ENCODE results near the gene FAM114A1.

Gene FAM114A1

DNA sequence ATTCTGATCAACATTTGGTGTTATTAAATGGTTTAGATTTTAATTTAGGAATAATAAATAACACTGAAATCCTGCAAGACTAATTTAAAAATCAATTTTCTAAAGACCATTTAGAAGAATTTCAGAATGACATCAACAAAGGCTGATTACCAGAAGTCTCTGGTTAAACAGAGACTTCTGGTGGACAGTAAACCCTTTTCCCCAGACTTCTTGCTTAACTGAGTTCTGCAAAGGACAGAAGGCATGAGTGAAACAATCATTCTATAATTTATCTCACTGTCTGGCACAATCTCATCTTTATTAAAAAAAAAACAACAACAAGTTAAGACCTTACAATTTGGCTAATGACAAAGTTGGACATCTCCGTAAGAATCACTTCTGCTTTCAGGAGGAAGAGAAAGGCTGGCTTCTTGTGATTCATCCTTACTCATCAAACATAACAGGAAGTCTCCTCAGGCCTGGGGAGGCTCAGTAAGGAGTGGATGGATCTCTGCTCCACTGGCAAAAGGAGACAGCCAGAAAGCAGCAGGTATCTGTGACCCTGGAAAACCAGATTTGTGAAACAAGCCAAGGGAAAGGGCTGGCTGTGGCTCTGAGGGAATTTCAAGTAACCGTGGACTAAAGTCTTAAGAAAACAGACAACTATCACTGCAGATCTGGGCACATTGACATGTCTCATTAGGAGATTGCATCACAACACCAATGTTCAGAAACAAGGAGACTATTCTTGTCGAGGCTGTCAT lies 10.1 kb upstream of the FAM114A1 start:
- H3K4me3 ChIP-seq (ENCODE audit: low read depth, low read length), result no peak overlapping the region
- peak; percentile 66 for DNase-seq (ENCODE audit: low read depth)
- TF ChIP-seq, protein P1, sequence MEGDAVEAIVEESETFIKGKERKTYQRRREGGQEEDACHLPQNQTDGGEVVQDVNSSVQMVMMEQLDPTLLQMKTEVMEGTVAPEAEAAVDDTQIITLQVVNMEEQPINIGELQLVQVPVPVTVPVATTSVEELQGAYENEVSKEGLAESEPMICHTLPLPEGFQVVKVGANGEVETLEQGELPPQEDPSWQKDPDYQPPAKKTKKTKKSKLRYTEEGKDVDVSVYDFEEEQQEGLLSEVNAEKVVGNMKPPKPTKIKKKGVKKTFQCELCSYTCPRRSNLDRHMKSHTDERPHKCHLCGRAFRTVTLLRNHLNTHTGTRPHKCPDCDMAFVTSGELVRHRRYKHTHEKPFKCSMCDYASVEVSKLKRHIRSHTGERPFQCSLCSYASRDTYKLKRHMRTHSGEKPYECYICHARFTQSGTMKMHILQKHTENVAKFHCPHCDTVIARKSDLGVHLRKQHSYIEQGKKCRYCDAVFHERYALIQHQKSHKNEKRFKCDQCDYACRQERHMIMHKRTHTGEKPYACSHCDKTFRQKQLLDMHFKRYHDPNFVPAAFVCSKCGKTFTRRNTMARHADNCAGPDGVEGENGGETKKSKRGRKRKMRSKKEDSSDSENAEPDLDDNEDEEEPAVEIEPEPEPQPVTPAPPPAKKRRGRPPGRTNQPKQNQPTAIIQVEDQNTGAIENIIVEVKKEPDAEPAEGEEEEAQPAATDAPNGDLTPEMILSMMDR (IDR thresholded peaks at IDR 0.05; ENCODE audit: low read depth, low read length, missing control alignments), result no peak

- TF ChIP-seq, protein P1 (IDR thresholded peaks at IDR 0.05; ENCODE audit: low read depth, low read length, missing control alignments), result no peak
- DNase-seq (ENCODE audit: low read depth), result no peak
- no peak overlapping the region for H3K4me3 ChIP-seq (ENCODE audit: low read depth, low read length)
Observed at GRCh38 chr4:38858097-38858420, 9.5 kb upstream of the FAM114A1 start.

DNA sequence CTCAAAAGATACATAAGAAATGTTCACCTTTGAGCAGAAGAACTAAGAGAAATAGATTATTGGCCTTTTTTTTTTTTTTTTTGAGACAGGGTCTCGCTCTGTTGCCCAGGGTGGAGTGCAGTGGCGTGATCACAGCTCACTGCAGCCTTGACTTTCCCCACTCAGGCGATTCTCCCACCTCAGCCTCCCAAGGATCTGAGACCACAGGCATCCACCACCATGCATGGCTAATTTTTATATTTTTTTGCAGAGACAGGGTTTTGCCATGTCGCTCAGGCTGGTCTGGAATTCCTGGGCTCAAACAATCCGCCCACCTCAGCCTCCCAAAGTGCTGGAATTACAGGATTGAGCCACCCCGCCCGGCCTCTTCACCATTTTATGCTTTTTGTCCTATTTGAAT lies 8.1 kb upstream of the FAM114A1 start:
- no peak overlapping the region for H3K4me3 ChIP-seq (ENCODE audit: low read depth, low read length)
- TF ChIP-seq, protein P1 (IDR thresholded peaks at IDR 0.05; ENCODE audit: low read depth, low read length, missing control alignments), result no peak
- no peak for DNase-seq (ENCODE audit: low read depth)

DNA sequence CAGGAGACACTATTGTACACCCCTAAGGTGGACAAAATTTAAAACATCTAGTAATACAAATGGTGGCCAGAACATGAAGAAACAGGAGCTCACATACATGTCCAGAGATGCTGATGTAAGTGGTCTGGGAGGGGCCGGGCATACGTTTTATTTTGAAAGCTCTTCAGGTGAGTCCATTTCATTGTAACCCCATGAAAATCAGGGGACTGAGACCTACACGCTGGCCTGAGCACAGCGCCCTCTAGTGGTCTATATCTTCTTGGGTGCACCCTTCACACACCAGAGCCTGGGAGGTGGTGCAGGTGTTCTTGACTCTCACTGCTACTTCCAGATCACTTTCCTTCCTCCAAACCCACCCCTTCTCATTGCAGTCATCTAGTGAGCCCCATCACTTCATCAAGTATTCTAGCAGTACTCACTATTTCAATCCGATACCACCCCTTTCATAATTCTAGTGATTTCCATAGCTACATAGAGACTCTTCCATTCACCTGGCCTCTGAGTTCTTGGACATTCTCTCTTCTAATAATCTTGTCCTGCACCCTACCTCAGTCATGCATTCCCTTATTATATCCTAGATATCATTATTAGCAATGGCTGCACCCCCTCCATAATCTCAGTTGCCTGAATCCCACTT lies 6.7 kb upstream of the FAM114A1 start:
- peak; percentile 61 for DNase-seq (ENCODE audit: low read depth)
- TF ChIP-seq, protein P1 (IDR thresholded peaks at IDR 0.05; ENCODE audit: low read depth, low read length, missing control alignments), result peak; percentile 96
- H3K4me3 ChIP-seq (ENCODE audit: low read depth, low read length), result no peak overlapping the region

DNA sequence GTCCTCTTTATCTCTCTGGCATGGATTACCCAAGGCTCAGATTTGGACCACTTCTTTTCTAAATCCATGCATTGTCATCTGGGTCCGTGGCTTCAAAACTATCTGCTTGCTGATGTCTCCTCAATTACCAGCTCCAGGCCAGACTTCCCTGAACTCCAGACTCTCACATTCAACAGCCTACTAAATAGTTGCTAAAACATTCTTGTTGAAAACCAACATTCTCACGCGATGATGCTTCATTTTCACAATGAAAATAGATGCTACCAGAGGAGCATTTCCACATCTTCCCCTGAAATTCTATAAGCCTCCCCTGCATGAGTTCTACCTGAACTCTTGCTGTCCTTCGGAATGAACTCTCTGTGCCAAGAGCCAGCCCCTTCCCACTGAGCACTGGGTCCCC lies 5.8 kb upstream of the FAM114A1 start:
- no peak overlapping the region for H3K4me3 ChIP-seq (ENCODE audit: low read depth, low read length)
- DNase-seq (ENCODE audit: low read depth), result no peak
- TF ChIP-seq, protein P1 (IDR thresholded peaks at IDR 0.05; ENCODE audit: low read depth, low read length, missing control alignments), result no peak

DNA sequence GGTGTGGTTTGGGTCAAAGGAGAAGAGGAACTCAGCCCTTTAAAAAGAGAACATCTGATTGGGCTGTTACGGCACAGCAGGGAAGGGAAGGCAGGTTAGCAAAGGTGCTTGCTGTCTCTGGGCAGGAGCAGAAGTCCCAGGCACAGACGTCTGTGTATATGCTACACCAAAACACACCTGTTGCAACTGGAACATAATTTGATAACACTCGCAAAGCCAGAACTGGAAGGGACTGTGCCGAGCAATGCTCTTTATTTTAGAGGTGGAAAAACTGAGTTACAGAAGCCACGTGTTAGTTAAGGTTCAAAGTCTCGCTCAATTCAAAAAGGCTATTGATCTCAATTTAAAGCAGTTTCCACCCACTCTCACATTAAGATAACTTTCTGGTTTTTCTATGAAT lies 2.2 kb upstream of the FAM114A1 start:
- DNase-seq (ENCODE audit: low read depth), result no peak
- H3K4me3 ChIP-seq (ENCODE audit: low read depth, low read length), result no peak overlapping the region
- TF ChIP-seq, protein P1 (IDR thresholded peaks at IDR 0.05; ENCODE audit: low read depth, low read length, missing control alignments), result no peak
